Measurements from ENCODE around the gene C19orf47. TPM values are rescaled to one million over a fixed set of nuclear protein-coding genes. Genes with fewer than 3 reads are reported as not detected.

C19orf47 gene
- total RNA-seq, 4 donors from 2014 or later = 7.6 to 11.9 (median 8.3) TPM

DNA sequence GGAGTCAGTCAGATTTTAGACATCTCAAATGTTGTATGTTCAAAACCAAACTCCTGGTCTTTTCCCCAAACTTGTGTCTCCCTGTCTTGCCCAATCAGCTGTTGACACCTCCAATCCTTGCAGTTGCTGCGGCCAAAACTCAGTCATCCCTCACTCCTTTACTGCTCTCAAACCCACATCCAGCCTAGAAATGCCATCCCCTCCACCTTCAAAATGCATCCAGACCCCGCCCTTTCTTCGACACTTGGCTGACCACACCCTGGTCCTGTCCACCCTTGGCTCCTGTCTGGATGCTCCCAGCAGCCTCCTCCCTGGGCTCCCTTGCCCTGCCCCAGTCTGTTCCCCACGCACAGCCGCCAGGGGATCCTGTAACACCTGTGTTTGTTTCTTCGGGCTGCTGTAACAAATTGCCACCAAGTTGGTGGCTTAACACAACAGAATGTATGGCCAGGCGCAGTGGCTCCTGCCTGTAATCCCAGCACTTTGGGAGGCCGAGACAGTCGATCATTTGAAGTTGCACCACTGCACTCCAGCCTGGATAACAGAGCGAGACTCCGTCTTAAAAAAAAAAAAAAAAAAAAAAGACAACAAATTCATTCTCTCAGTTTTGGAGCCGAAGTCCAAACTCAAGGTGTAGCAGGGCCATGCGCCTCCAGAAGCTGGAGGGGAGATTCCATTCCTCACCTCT is 12.0 kb upstream of the C19orf47 start:
- TF ChIP-seq, protein P1, sequence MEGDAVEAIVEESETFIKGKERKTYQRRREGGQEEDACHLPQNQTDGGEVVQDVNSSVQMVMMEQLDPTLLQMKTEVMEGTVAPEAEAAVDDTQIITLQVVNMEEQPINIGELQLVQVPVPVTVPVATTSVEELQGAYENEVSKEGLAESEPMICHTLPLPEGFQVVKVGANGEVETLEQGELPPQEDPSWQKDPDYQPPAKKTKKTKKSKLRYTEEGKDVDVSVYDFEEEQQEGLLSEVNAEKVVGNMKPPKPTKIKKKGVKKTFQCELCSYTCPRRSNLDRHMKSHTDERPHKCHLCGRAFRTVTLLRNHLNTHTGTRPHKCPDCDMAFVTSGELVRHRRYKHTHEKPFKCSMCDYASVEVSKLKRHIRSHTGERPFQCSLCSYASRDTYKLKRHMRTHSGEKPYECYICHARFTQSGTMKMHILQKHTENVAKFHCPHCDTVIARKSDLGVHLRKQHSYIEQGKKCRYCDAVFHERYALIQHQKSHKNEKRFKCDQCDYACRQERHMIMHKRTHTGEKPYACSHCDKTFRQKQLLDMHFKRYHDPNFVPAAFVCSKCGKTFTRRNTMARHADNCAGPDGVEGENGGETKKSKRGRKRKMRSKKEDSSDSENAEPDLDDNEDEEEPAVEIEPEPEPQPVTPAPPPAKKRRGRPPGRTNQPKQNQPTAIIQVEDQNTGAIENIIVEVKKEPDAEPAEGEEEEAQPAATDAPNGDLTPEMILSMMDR (IDR thresholded peaks at IDR 0.05) = no peak
- no peak for ATAC-seq (ENCODE audit: low FRiP score)
- DNase-seq (ENCODE audit: low spot score) = no peak

DNA sequence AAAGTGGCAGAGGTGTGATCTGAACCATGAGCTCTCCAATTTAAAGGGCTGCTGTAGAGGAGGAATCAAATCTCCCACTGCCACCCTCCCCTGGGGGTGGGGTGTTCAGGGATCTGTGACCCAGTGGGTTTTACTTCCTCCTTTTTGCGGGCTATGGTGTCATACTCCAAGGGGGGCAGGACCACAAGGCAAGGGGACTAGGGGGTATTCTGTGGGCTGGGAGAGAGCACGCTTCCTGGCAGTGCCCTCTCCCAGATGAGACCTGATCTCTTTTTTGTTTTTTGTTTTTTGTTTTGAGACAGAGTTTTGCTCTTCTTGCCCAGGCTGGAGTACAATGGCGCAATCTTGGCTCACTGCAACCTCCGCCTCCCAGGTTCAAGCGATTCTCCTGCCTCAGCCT is 10.6 kb upstream of the C19orf47 start:
- no peak for ATAC-seq (ENCODE audit: low FRiP score)
- TF ChIP-seq, protein P1 (IDR thresholded peaks at IDR 0.05) = no peak
- no peak for DNase-seq (ENCODE audit: low spot score)

DNA sequence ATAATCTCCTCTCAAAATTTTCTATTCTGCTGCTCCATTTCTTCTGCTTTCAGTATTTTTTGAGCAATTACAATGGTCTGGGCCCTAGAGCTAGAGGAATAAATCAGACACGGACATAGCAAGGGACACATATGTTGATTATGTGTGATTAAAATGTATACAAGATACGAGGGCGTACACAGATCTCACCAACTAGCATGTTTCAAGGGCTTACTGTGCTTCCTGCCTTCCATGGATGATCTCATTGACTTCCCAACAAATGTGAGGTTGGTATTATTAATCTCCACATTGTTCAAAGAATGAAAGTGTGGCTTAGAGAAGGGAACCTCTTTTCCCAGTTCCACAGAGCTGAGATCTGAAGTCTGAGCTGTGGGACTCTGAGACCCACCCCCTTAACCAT is 9.4 kb upstream of the C19orf47 start:
- TF ChIP-seq, protein P1 (IDR thresholded peaks at IDR 0.05) = no peak

DNA sequence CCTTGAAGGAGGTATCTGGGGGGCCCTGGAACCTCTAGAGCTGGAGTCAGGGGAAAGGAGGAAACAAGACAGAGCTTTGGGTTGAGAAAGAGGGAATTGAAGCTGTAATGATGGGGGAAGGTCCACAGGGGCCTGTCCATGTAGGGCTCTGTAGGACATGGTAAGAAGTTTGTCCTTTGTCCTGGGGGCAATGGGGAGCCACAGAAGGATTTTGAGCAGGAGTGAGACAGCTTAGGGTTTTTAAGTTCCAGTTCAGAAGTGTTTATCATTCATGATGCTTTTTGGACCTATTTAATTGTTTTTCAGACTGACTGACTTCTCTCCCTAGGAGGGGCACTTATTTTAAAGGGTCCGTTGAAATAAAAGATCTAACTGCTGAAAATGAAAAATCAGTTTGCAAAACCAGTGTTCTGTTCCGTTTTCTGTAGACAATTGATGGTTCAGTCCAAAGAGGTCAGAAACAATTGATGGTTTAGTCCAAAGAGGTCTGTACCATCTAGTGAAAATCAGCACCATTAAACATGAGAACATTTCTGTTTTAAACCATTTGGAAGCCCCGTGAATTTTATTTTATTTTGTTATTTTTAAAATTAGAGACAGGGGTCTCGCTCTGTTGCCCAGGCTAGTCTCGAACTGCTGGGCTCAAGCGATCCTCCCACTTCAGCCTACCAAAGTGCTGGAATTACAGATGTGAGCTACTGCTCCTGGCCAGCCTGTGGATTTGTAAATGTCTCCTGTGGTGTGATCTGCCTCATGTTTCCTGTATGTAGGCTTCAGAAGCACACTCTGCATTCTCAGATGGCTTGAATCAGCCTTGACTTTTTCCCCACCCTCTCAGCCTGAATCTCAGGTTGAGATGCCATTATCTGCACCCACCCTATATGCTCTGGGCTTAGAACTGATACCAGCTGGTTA is 8.7 kb upstream of the C19orf47 start:
- ATAC-seq (ENCODE audit: low FRiP score) (no peak), DNase-seq (ENCODE audit: low spot score) (no peak)
- TF ChIP-seq, protein P1 (IDR thresholded peaks at IDR 0.05) = no peak

More for the DNA sequence above, 9.4 kb upstream of the C19orf47 start:
- ATAC-seq (ENCODE audit: low FRiP score) = no peak
- no peak for DNase-seq (ENCODE audit: low spot score)

DNA sequence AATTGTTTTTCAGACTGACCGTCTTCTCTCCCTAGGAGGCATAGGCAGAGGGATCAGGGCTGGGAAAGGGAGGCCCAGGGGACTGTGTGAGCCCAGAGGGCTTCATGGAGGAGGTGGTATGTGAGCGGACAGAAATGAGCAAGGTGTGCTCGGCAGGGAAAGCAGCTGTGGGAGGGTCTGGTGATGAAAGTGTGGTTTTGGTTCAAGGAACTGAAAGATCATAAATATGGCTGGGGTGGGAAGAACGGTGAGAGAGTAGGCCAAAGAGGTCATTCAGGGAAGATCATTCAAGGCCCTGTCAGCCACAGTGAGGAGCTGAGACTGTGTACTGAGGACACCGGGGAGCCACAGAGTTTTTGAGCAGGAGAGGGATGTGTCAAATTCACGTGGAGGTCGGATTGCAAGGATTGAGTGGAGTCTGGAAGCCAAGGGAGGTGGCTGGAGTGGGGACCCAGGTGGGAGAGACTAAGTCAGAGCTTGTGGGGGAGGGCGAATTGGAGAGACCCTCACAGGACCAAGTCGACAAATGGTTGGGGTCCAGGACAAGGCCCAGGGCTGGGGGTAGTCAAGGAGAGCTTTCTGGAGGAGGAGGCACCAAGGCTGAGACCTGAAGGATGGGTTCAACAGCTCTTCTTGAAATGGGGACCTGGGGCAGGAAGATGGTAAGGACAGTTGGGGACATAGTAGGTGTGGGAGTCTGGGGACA is 7.9 kb upstream of the C19orf47 start:
- no peak for ATAC-seq (ENCODE audit: low FRiP score)
- TF ChIP-seq, protein P1 (IDR thresholded peaks at IDR 0.05) = no peak

DNA sequence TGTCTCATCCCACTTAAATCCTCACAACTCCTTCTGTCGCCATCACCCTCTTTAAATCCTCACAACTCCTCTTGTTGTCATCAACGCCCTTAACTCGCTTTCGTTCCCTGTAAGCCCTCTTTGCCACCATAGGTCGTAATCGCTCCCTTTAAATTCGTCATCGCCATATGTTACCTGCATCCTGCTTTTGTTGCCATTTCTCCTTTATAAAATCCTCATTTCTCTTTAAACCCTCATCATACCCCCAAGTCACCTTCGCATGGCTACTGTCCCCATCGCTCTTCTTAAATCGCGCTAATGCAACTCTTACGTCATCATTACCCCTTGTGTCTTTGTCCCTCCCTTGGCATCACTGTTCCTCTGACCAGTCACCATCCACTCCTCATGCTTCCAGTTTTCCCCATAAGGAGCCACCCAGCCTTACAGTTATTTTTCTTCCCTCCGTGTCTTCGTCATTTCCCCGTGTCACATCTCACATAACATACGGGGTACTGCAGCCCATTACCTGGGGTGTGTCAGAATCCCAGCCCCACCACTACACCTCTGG is 837 bp upstream of the C19orf47 start:
- DNase-seq (ENCODE audit: low spot score) (no peak), ATAC-seq (ENCODE audit: low FRiP score) (no peak)
- TF ChIP-seq, protein P1 (IDR thresholded peaks at IDR 0.05) = no peak

More for the DNA sequence above, 7.9 kb upstream of the C19orf47 start:
- no peak for DNase-seq (ENCODE audit: low spot score)

All from omental fat pad (tissue), 4 donors.